Sigmoid colon (tissue), 4 donors: Measurements from ENCODE around the gene SYCN.

ENCODE experiments used
- EP300 ChIP-seq, 4 donors: sonication (generic); formaldehyde crosslinking; IDR thresholded peaks; one replicate each; pipeline ENCODE4 v1.6.1; 2017; ENCODE audit warnings: antibody characterized with exemption in 4 of 4
- POLR2A ChIP-seq, 2 donors: fragments of 450-650 bp; IDR thresholded peaks; one replicate each; pipeline ENCODE4 v1.6.1; 2016; ENCODE audit warnings: antibody characterized with exemption in 2 of 2, mild to moderate bottlenecking in 2 of 2, moderate library complexity in 2 of 2
- POLR2AphosphoS5 ChIP-seq, 4 donors: sonication (generic); formaldehyde crosslinking; IDR thresholded peaks; one replicate each; pipeline ENCODE4 v1.6.1; 2017; ENCODE audit warnings: antibody characterized with exemption in 4 of 4
- TF ChIP-seq, protein P1 (sequence below), 4 experiments: fragments of 450-650 bp in 3 of 4; fragments of 200-600 bp in 1 of 4; IDR thresholded peaks; one replicate each; pipeline ENCODE4 v1.5.1; 2016 to 2019; ENCODE audit warnings: antibody characterized with exemption in 4 of 4, mild to moderate bottlenecking in 3 of 4, moderate library complexity in 2 of 4

- TF ChIP-seq, protein P1, sequence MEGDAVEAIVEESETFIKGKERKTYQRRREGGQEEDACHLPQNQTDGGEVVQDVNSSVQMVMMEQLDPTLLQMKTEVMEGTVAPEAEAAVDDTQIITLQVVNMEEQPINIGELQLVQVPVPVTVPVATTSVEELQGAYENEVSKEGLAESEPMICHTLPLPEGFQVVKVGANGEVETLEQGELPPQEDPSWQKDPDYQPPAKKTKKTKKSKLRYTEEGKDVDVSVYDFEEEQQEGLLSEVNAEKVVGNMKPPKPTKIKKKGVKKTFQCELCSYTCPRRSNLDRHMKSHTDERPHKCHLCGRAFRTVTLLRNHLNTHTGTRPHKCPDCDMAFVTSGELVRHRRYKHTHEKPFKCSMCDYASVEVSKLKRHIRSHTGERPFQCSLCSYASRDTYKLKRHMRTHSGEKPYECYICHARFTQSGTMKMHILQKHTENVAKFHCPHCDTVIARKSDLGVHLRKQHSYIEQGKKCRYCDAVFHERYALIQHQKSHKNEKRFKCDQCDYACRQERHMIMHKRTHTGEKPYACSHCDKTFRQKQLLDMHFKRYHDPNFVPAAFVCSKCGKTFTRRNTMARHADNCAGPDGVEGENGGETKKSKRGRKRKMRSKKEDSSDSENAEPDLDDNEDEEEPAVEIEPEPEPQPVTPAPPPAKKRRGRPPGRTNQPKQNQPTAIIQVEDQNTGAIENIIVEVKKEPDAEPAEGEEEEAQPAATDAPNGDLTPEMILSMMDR (IDR thresholded peaks at IDR 0.05) = no peak
- TF ChIP-seq POLR2A (IDR thresholded peaks at IDR 0.05) (no peak), EP300 (IDR thresholded peaks at IDR 0.05) (no peak), POLR2AphosphoS5 (IDR thresholded peaks at IDR 0.05) (no peak)
Observed at GRCh38 chr19:39217094-39217493, 13.0 kb upstream of the SYCN start.
